ENCODE data around the gene ZC3H4.

- TF ChIP-seq, protein P1, sequence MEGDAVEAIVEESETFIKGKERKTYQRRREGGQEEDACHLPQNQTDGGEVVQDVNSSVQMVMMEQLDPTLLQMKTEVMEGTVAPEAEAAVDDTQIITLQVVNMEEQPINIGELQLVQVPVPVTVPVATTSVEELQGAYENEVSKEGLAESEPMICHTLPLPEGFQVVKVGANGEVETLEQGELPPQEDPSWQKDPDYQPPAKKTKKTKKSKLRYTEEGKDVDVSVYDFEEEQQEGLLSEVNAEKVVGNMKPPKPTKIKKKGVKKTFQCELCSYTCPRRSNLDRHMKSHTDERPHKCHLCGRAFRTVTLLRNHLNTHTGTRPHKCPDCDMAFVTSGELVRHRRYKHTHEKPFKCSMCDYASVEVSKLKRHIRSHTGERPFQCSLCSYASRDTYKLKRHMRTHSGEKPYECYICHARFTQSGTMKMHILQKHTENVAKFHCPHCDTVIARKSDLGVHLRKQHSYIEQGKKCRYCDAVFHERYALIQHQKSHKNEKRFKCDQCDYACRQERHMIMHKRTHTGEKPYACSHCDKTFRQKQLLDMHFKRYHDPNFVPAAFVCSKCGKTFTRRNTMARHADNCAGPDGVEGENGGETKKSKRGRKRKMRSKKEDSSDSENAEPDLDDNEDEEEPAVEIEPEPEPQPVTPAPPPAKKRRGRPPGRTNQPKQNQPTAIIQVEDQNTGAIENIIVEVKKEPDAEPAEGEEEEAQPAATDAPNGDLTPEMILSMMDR (conservative IDR thresholded peaks at IDR 0.05 in 1 of 2, IDR thresholded peaks at IDR 0.05 in 1 of 2; ENCODE audit: low read depth in 1 of 2, low read length in 2 of 2) = no peak
- peak; percentile 50 for TF ChIP-seq EZH2 (IDR thresholded peaks at IDR 0.05; ENCODE audit: low read length, missing control alignments)
Observed at GRCh38 chr19:47022140-47022536, 91.4 kb downstream of the ZC3H4 start.

Measured in fibroblast of lung (primary cell).